MM.1S (cell line): ENCODE data around the gene CPSF4.

Experiments used
- EZH2 ChIP-seq: fragments of 300-600 bp; sonication (generic); optimal IDR thresholded peaks from 2 replicates; pipeline ENCODE3; 2017; ENCODE audit warnings: low read depth, mild to moderate bottlenecking, antibody characterized with exemption, low read length, mixed read lengths
- TF ChIP-seq, protein P1 (sequence below): fragments of 300-600 bp; sonication (generic); IDR thresholded peaks from 2 replicates; pipeline ENCODE4 v1.5.1; 2016; ENCODE audit warnings: antibody characterized with exemption, low read length, mixed read lengths

DNA sequence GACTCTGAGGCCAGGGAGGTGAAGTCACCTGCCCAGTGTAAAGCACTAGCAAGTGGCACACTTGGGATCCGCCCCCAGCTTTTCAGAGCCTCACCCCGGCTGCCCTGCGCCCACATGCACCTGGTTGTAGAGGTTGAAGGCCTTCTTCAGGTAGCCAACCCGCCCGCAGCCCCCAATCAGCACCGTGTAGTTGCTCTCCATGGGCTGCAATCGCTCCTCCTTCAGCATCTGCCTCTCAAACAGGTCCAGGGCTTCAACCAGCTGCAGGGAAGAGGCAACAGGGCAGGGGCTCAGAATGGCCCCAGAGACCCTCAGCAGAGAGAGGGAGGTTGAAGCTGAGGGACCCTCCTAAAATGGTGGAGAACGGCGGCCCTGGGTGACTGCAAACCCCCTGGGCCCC, 5.6 kb upstream of the CPSF4 start:
- TF ChIP-seq, protein P1, sequence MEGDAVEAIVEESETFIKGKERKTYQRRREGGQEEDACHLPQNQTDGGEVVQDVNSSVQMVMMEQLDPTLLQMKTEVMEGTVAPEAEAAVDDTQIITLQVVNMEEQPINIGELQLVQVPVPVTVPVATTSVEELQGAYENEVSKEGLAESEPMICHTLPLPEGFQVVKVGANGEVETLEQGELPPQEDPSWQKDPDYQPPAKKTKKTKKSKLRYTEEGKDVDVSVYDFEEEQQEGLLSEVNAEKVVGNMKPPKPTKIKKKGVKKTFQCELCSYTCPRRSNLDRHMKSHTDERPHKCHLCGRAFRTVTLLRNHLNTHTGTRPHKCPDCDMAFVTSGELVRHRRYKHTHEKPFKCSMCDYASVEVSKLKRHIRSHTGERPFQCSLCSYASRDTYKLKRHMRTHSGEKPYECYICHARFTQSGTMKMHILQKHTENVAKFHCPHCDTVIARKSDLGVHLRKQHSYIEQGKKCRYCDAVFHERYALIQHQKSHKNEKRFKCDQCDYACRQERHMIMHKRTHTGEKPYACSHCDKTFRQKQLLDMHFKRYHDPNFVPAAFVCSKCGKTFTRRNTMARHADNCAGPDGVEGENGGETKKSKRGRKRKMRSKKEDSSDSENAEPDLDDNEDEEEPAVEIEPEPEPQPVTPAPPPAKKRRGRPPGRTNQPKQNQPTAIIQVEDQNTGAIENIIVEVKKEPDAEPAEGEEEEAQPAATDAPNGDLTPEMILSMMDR, result no peak
- TF ChIP-seq EZH2, result no peak
